HEK293 (cell line): Measurements from ENCODE around the gene PRKCZ.

Experiments
- CTCF ChIA-PET: fragments of 350-600 bp; formaldehyde crosslinking; extraction: SDS; loops from one replicate; lab custom pipeline; 2021; ENCODE audit warnings: antibody characterized with exemption; lab: Yijun Ruan, JAX
- POLR2A ChIA-PET: fragments of 300-600 bp; formaldehyde crosslinking; extraction: SDS; loops from one replicate; lab custom pipeline; 2020; ENCODE audit warnings: antibody characterized with exemption, inconsistent platforms; lab: Yijun Ruan, JAX
- H3K27ac ChIP-seq: fragments of 200-500 bp; sonication (Bioruptor generic); 2 replicates; pipeline ENCODE4 v1.5.1; 2014; ENCODE audit warnings: low read depth, low read length, control low read depth, inconsistent platforms; ENCODE audit errors: extremely low read depth
- H3K36me3 ChIP-seq, 2 experiments: fragments of 200-500 bp in 1 of 2; sonication (Bioruptor generic) in 1 of 2; 1 replicate in 1 of 2; 2 replicates in 1 of 2; pipeline ENCODE4 v1.5.1; 2014 to 2017; ENCODE audit warnings: inconsistent platforms in 2 of 2, low read length in 2 of 2; ENCODE audit not compliant: control insufficient read depth in 2 of 2, insufficient read depth in 1 of 2
- H3K4me1 ChIP-seq: fragments of 200-500 bp; sonication (Bioruptor generic); 2 replicates; pipeline ENCODE4 v1.5.1; 2014; ENCODE audit warnings: mild to moderate bottlenecking, low read length, inconsistent platforms; ENCODE audit not compliant: control insufficient read depth, insufficient read depth
- H3K4me3 ChIP-seq: 2 replicates; pipeline ENCODE4 v1.5.1; 2011; ENCODE audit warnings: low read depth, mild to moderate bottlenecking, control low read depth, low read length, moderate library complexity
- H3K9me3 ChIP-seq: fragments of 200-500 bp; sonication (Bioruptor generic); 2 replicates; pipeline ENCODE4 v1.5.1; 2014; ENCODE audit warnings: low read depth, low read length, inconsistent platforms; ENCODE audit not compliant: control insufficient read depth, insufficient read depth
- AEBP2 ChIP-seq: fragments of 450-650 bp; formaldehyde crosslinking; IDR thresholded peaks from 2 replicates; pipeline ENCODE4 v1.5.1; 2016; ENCODE audit warnings: missing biosample characterization, missing genetic modification characterization, borderline replicate concordance
- GLI4 ChIP-seq: fragments of 450-650 bp; formaldehyde crosslinking; IDR thresholded peaks from 2 replicates; pipeline ENCODE4 v1.5.1; 2016; ENCODE audit warnings: missing biosample characterization, missing genetic modification characterization
- KLF17 ChIP-seq: fragments of 450-650 bp; formaldehyde crosslinking; IDR thresholded peaks from 2 replicates; pipeline ENCODE4 v1.5.1; 2016; ENCODE audit warnings: missing biosample characterization, missing genetic modification characterization
- PATZ1 ChIP-seq: fragments of 450-650 bp; formaldehyde crosslinking; IDR thresholded peaks from 2 replicates; pipeline ENCODE4 v1.5.1; 2016; ENCODE audit warnings: missing biosample characterization, missing genetic modification characterization
- PBX3 ChIP-seq: sonication (generic); formaldehyde crosslinking; IDR thresholded peaks from 2 replicates; pipeline ENCODE4 v1.8.1; 2022; ENCODE audit warnings: mild to moderate bottlenecking, moderate library complexity, missing genetic modification reagents
- PRDM6 ChIP-seq: fragments of 450-650 bp; formaldehyde crosslinking; IDR thresholded peaks from 2 replicates; pipeline ENCODE4 v1.5.1; 2017; ENCODE audit warnings: missing biosample characterization, missing genetic modification characterization
- SETDB1 ChIP-seq: IDR thresholded peaks from one replicate; pipeline ENCODE4 v1.6.1; 2017; ENCODE audit warnings: mild to moderate bottlenecking, low read length, moderate library complexity, mixed read lengths; ENCODE audit not compliant: insufficient read length
- SP2 ChIP-seq: fragments of 450-650 bp; formaldehyde crosslinking; IDR thresholded peaks from 2 replicates; pipeline ENCODE4 v1.5.1; 2016; ENCODE audit warnings: missing biosample characterization, missing genetic modification characterization
- YY1 ChIP-seq: fragments of 450-650 bp; formaldehyde crosslinking; IDR thresholded peaks from 2 replicates; pipeline ENCODE4 v1.5.1; 2018; ENCODE audit warnings: missing biosample characterization, missing genetic modification characterization
- ZBTB17 ChIP-seq: fragments of 450-650 bp; formaldehyde crosslinking; IDR thresholded peaks from 2 replicates; pipeline ENCODE4 v1.5.1; 2016; ENCODE audit warnings: missing biosample characterization, missing genetic modification characterization
- ZBTB48 ChIP-seq: fragments of 450-650 bp; formaldehyde crosslinking; IDR thresholded peaks from 2 replicates; pipeline ENCODE4 v1.5.1; 2016; ENCODE audit warnings: missing biosample characterization, missing genetic modification characterization
- ZNF280C ChIP-seq: fragments of 450-650 bp; formaldehyde crosslinking; IDR thresholded peaks from 2 replicates; pipeline ENCODE4 v1.5.1; 2016; ENCODE audit warnings: missing biosample characterization, missing genetic modification characterization
- ZNF426 ChIP-seq: fragments of 450-650 bp; formaldehyde crosslinking; IDR thresholded peaks from 2 replicates; pipeline ENCODE4 v1.5.1; 2017; ENCODE audit warnings: missing biosample characterization, missing genetic modification characterization, mild to moderate bottlenecking, inconsistent platforms, moderate library complexity
- ZNF561 ChIP-seq: fragments of 450-650 bp; IDR thresholded peaks from 2 replicates; pipeline ENCODE4 v1.5.1; 2018; ENCODE audit warnings: missing biosample characterization, missing genetic modification characterization, borderline replicate concordance
- ZNF571 ChIP-seq: fragments of 450-650 bp; formaldehyde crosslinking; IDR thresholded peaks from 2 replicates; pipeline ENCODE4 v1.5.0; 2017; ENCODE audit warnings: missing biosample characterization, missing genetic modification characterization
- ZNF624 ChIP-seq: fragments of 450-650 bp; formaldehyde crosslinking; IDR thresholded peaks from 2 replicates; pipeline ENCODE4 v1.5.1; 2017; ENCODE audit warnings: missing biosample characterization, missing genetic modification characterization
- ZNF658 ChIP-seq: fragments of 450-650 bp; formaldehyde crosslinking; IDR thresholded peaks from 2 replicates; pipeline ENCODE4; 2016; ENCODE audit warnings: missing biosample characterization, missing genetic modification characterization
- ZNF777 ChIP-seq: fragments of 450-650 bp; formaldehyde crosslinking; IDR thresholded peaks from 2 replicates; pipeline ENCODE4 v1.5.1; 2017; ENCODE audit warnings: missing biosample characterization, missing genetic modification characterization, borderline replicate concordance

PRKCZ gene

GRCh38 chr1:2108877-2109580 lies 58.8 kb downstream of the PRKCZ start:
- peaks cover 0 to 25% of the 10 kb centered on the region in 2 experiments; a peak in 1 of 3 replicates for H3K36me3 ChIP-seq
- TF ChIP-seq ZNF658 (tag by site-specific recombination), result no peak
- TF ChIP-seq PATZ1, result no peak
- TF ChIP-seq YY1 (tag by site-specific recombination), result no peak
- no peak for TF ChIP-seq ZNF426 (tag by site-specific recombination)
- TF ChIP-seq ZNF280C (tag by site-specific recombination), result no peak
- TF ChIP-seq GLI4 (tag by site-specific recombination), result no peak
- TF ChIP-seq SETDB1, result no peak
- no peak overlapping the region for H3K4me3 ChIP-seq
- H3K4me1 ChIP-seq, result no peaks in the 10 kb centered on the region
- H3K27ac ChIP-seq, result no peak overlapping the region
- no peaks in the 10 kb centered on the region for H3K9me3 ChIP-seq
- ChIA-PET POLR2A (no interaction called here), CTCF (interaction anchor here (0.9 to 2.0 kb wide), 3 partner anchors 24 to 65 kb away, joined by 4 to 19 read pairs (median 12); no protein-coding TSS in a partner anchor)

GRCh38 chr1:2109581-2110021 lies 59.4 kb downstream of the PRKCZ start:
- no peak overlapping the region for H3K27ac ChIP-seq
- no peaks in the 10 kb centered on the region for H3K4me1 ChIP-seq
- no peaks in the 10 kb centered on the region for H3K9me3 ChIP-seq
- POLR2A ChIA-PET, result no interaction called here
- no peak overlapping the region for H3K4me3 ChIP-seq
- CTCF ChIA-PET, result interaction anchor here (1.4 to 2.0 kb wide), 2 partner anchors 30 to 65 kb away, joined by 12 to 19 read pairs; no protein-coding TSS in a partner anchor
- peaks cover 0 to 25% of the 10 kb centered on the region in 2 experiments; a peak in 1 of 3 replicates for H3K36me3 ChIP-seq
- TF ChIP-seq ZNF777 (tag by site-specific recombination) (no peak), ZNF624 (tag by site-specific recombination) (no peak), ZNF571 (tag by site-specific recombination) (no peak), PBX3 (CRISPR knock-in tag) (no peak), ZBTB17 (tag by site-specific recombination) (no peak), ZNF561 (tag by site-specific recombination) (no peak)

GRCh38 chr1:2110191-2110737 lies 60.1 kb downstream of the PRKCZ start:
- CTCF ChIA-PET, result interaction anchor here (1.6 kb wide), 1 partner anchor 30 kb away, joined by 5 read pairs; no protein-coding TSS in a partner anchor
- H3K36me3 ChIP-seq, result peaks cover 0 to 20% of the 10 kb centered on the region in 2 experiments; a peak in 1 of 3 replicates
- no peak overlapping the region for H3K27ac ChIP-seq
- no peaks in the 10 kb centered on the region for H3K4me1 ChIP-seq
- no peaks in the 10 kb centered on the region for H3K9me3 ChIP-seq
- no peak overlapping the region for H3K4me3 ChIP-seq
- POLR2A ChIA-PET, result no interaction called here
- TF ChIP-seq PRDM6 (tag by site-specific recombination), result no peak
- no peak for TF ChIP-seq ZBTB48 (tag by site-specific recombination)
- TF ChIP-seq AEBP2, result no peak
- TF ChIP-seq ZBTB17 (tag by site-specific recombination), result no peak
- no peak for TF ChIP-seq SP2 (tag by site-specific recombination)
- TF ChIP-seq KLF17 (tag by site-specific recombination), result no peak
